OCI-LY7 (cell line): ENCODE measurements around the gene FRMD3. TPM values are rescaled to one million over a fixed set of nuclear protein-coding genes. Genes with fewer than 3 reads are reported as not detected.

ENCODE experiments used
- BruUV-seq: library from RNA; stranded (reverse); fragments of 400-500 nt; replicated peaks from 2 replicates; lab custom pipeline; 2021; lab: Mats Ljungman, UMichigan
- CTCF ChIA-PET: fragments of 300-600 bp; sonication (Branson Sonifier 250); formaldehyde crosslinking; loops from one replicate; lab custom pipeline; 2022; ENCODE audit warnings: antibody characterized with exemption; ENCODE audit not compliant: unreplicated experiment; lab: Charles Lee
- POLR2A ChIA-PET: fragments of 300-600 bp; sonication (Branson Sonifier 250); formaldehyde crosslinking; loops from one replicate; lab custom pipeline; 2022; ENCODE audit warnings: antibody characterized with exemption; lab: Charles Lee
- DNase-seq: peaks from one replicate; pipeline ENCODE4 v3.0.0-alpha.2; 2015; ENCODE audit warnings: low spot score
- H2AFZ ChIP-seq: fragments of 200-600 bp; sonication (generic), shearing (Covaris generic); 2 replicates; pipeline ENCODE4 v1.6.1; 2014; ENCODE audit warnings: mild to moderate bottlenecking, antibody characterized with exemption, low read length, moderate library complexity
- H3K27ac ChIP-seq: fragments of 200-600 bp; sonication (generic); 2 replicates; pipeline ENCODE4 v1.5.1; 2014; ENCODE audit warnings: mixed run types, low read depth, mild to moderate bottlenecking, moderate library complexity, low read length, inconsistent platforms; ENCODE audit not compliant: poor library complexity, severe bottlenecking
- H3K36me3 ChIP-seq: fragments of 200-600 bp; sonication (generic); 2 replicates; pipeline ENCODE4 v1.6.1; 2014; ENCODE audit warnings: mild to moderate bottlenecking, antibody characterized with exemption, low read length, moderate library complexity, mixed read lengths; ENCODE audit not compliant: insufficient read depth
- H3K4me1 ChIP-seq: fragments of 200-600 bp; sonication (generic); 2 replicates; pipeline ENCODE4 v1.5.1; 2014; ENCODE audit warnings: mild to moderate bottlenecking, low read length; ENCODE audit not compliant: insufficient read depth, poor library complexity, severe bottlenecking
- H3K4me2 ChIP-seq: fragments of 200-600 bp; sonication (generic); 2 replicates; pipeline ENCODE4 v1.6.1; 2014; ENCODE audit warnings: mild to moderate bottlenecking, low read length
- H3K4me3 ChIP-seq: fragments of 200-600 bp; sonication (generic); 2 replicates; pipeline ENCODE4 v1.5.1; 2014; ENCODE audit warnings: mild to moderate bottlenecking, low read depth, low read length; ENCODE audit not compliant: poor library complexity, severe bottlenecking
- H3K79me2 ChIP-seq: fragments of 200-600 bp; sonication (generic); 2 replicates; pipeline ENCODE4 v1.6.1; 2016; ENCODE audit warnings: low read depth, mild to moderate bottlenecking, low read length, moderate library complexity, mixed read lengths; ENCODE audit not compliant: insufficient read depth
- H3K9me2 ChIP-seq: fragments of 200-600 bp; sonication (generic); 2 replicates; pipeline ENCODE4 v1.6.1; 2016; ENCODE audit warnings: mild to moderate bottlenecking, low read length, mixed read lengths; ENCODE audit not compliant: insufficient read depth
- H3K9me3 ChIP-seq: fragments of 200-600 bp; sonication (generic); 2 replicates; pipeline ENCODE4 v1.6.1; 2014; ENCODE audit warnings: mild to moderate bottlenecking, mixed run types, low read length, mixed read lengths
- H4K20me1 ChIP-seq: fragments of 200-600 bp; sonication (generic); 2 replicates; pipeline ENCODE4 v1.6.1; 2014; ENCODE audit warnings: mild to moderate bottlenecking, antibody characterized with exemption, low read length, moderate library complexity, mixed read lengths; ENCODE audit not compliant: insufficient read depth
- EZH2phosphoT487 ChIP-seq: fragments of 200-600 bp; sonication (generic); IDR thresholded peaks from 2 replicates; pipeline ENCODE4 v1.6.1; 2018; ENCODE audit warnings: low read depth, borderline replicate concordance, mild to moderate bottlenecking, mixed run types, antibody characterized with exemption, low read length, moderate library complexity, mixed read lengths
- intact Hi-C: fragments of 100-400 bp; cut with micrococcal nuclease; formaldehyde crosslinking; loops from one replicate; pipeline ENCODE4 v1.10.0; 2022; ENCODE audit not compliant: unreplicated experiment
- total RNA-seq, 2 experiments: library from RNA; depleted of rRNA in 1 of 2; stranded (reverse); fragments of >200 nt in 1 of 2; shearing (Covaris generic) in 1 of 2; gene quantifications; 2 replicates each; pipeline ENCODE4 v1.2.3, GENCODE V29; 2014 to 2022
- TF ChIP-seq, protein P1 (sequence below): fragments of 200-600 bp; sonication (generic); conservative IDR thresholded peaks from 2 replicates; pipeline ENCODE4 v1.5.1; 2014; ENCODE audit warnings: mild to moderate bottlenecking, antibody characterized with exemption, low read length, moderate library complexity, mixed read lengths

Gene FRMD3
- total RNA-seq, 2 experiments from 2014 or later: 0.48 to 1.4 TPM

DNA sequence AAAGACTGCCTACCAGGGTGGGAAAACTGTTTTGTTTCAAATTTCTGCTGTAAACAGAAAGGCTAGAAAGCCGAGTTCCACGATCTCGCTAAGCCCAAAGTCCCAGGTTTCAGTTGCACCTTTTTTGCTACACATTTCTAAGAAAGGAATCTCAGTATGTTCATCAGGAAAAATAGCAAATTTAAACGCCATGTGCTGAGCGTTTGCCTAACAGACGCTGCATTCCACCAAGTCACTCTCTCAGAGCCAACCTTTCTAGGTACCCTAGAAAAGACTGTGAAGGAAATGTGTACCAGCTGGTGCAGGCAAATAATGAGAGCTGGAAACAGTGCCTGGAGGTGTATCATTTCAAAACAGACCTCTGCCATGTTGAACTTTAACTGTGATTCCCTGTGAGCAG lies 71.8 kb downstream of the FRMD3 start:
- Histone ChIP-seq H3K4me3 (no peak overlapping the region), H3K36me3 (no peaks in the 10 kb centered on the region), H2AFZ (no peak overlapping the region), H3K27ac (no peak overlapping the region), H3K9me2 (no peaks in the 10 kb centered on the region), H4K20me1 (no peaks in the 10 kb centered on the region), H3K9me3 (no peaks in the 10 kb centered on the region), H3K4me2 (no peak overlapping the region), H3K79me2 (no peaks in the 10 kb centered on the region), H3K4me1 (no peaks in the 10 kb centered on the region)
- intact Hi-C loops: no loop called here
- POLR2A ChIA-PET: no interaction called here
- no peak for DNase-seq
- TF ChIP-seq EZH2phosphoT487: no peak
- TF ChIP-seq, protein P1, sequence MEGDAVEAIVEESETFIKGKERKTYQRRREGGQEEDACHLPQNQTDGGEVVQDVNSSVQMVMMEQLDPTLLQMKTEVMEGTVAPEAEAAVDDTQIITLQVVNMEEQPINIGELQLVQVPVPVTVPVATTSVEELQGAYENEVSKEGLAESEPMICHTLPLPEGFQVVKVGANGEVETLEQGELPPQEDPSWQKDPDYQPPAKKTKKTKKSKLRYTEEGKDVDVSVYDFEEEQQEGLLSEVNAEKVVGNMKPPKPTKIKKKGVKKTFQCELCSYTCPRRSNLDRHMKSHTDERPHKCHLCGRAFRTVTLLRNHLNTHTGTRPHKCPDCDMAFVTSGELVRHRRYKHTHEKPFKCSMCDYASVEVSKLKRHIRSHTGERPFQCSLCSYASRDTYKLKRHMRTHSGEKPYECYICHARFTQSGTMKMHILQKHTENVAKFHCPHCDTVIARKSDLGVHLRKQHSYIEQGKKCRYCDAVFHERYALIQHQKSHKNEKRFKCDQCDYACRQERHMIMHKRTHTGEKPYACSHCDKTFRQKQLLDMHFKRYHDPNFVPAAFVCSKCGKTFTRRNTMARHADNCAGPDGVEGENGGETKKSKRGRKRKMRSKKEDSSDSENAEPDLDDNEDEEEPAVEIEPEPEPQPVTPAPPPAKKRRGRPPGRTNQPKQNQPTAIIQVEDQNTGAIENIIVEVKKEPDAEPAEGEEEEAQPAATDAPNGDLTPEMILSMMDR: no peak
- no TSS peak for BruUV-seq
- CTCF ChIA-PET: no interaction called here

DNA sequence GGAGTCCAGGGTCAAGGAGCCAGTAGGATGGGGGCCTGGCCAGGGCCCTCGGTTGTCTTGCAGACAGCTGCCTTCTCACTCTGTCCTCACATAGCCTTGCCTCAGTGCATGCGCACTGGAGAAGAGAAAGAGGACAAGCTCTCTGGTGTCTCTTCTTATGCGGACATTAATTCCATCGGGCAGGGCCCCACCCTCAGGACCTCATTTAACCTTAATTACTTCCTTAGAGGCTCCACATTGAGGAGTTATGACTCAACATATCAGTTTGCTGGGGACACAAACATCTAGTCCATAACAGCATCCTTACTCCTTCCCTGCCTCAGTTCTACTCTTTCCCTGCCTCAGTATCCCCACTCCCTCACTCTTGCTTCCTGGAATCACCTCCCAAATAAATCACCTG lies 78.4 kb downstream of the FRMD3 start:
- H3K79me2 ChIP-seq: no peaks in the 10 kb centered on the region
- H3K4me2 ChIP-seq: no peak overlapping the region
- no peaks in the 10 kb centered on the region for H4K20me1 ChIP-seq
- no peaks in the 10 kb centered on the region for H3K4me1 ChIP-seq
- TF ChIP-seq, protein P1: no peak
- TF ChIP-seq EZH2phosphoT487: no peak
- no peaks in the 10 kb centered on the region for H3K36me3 ChIP-seq
- no peak overlapping the region for H2AFZ ChIP-seq
- ChIA-PET POLR2A (no interaction called here), CTCF (no interaction called here)
- H3K27ac ChIP-seq: no peak overlapping the region
- H3K9me3 ChIP-seq: no peaks in the 10 kb centered on the region
- DNase-seq: no peak
- intact Hi-C loops: no loop called here
- no peak overlapping the region for H3K4me3 ChIP-seq
- BruUV-seq: no TSS peak
- no peaks in the 10 kb centered on the region for H3K9me2 ChIP-seq

DNA sequence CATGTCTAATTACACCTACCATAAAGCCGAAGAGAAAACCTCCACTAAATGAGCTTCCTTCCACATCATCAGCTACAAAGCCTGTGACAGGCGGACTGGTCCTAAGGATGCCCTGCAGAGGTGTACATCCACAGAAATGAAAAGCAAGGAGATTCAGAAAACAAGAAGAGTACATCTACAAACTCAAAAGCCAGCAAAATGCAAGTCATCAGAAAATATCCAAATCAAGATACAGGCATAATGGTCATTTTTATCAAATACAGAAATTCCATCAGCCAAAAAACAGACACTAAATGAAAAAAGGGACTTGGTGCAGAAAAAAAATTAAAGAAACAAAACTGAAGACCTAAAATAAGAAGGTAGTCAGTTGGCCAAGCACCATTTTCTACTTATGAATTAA lies 79.7 kb downstream of the FRMD3 start:
- Histone ChIP-seq H3K9me2 (no peaks in the 10 kb centered on the region), H3K4me2 (no peak overlapping the region), H3K4me1 (no peaks in the 10 kb centered on the region), H3K4me3 (no peak overlapping the region), H4K20me1 (no peaks in the 10 kb centered on the region), H3K36me3 (no peaks in the 10 kb centered on the region), H3K27ac (no peak overlapping the region), H3K9me3 (no peaks in the 10 kb centered on the region), H3K79me2 (no peaks in the 10 kb centered on the region), H2AFZ (no peak overlapping the region)
- intact Hi-C loops: no loop called here
- ChIA-PET CTCF (no interaction called here), POLR2A (interaction anchor here (0.6 to 1.1 kb wide), 2 partner anchors 67 to 1680 kb away, joined by 3 read pairs; no protein-coding TSS in a partner anchor)
- no peak for TF ChIP-seq EZH2phosphoT487
- TF ChIP-seq, protein P1: no peak
- no TSS peak for BruUV-seq
- no peak for DNase-seq
